ENCODE data around the gene DLK1.

DLK1 gene

GRCh38 chr14:100695423-100695738 is 31.3 kb upstream of the DLK1 start:
- TF ChIP-seq TAF1 (IDR thresholded peaks at IDR 0.05; ENCODE audit: low read depth) (no peak), TEAD4 (IDR thresholded peaks at IDR 0.05) (no peak), REST (IDR thresholded peaks at IDR 0.05; ENCODE audit: low read depth) (no peak), FOXM1 (IDR thresholded peaks at IDR 0.05; ENCODE audit: borderline replicate concordance, low read depth) (no peak), ZBTB7A (IDR thresholded peaks at IDR 0.05; ENCODE audit: low read depth) (no peak), NFIC (IDR thresholded peaks at IDR 0.05) (no peak), USF1 (IDR thresholded peaks at IDR 0.05) (no peak), YY1 (IDR thresholded peaks at IDR 0.05; ENCODE audit: low read depth) (no peak), RAD21 (IDR thresholded peaks at IDR 0.05; ENCODE audit: low read depth) (no peak), EGR1 (IDR thresholded peaks at IDR 0.05) (no peak), CEBPB (IDR thresholded peaks at IDR 0.05) (no peak), CREB1 (IDR thresholded peaks at IDR 0.05; ENCODE audit: low read depth) (no peak), EP300 (IDR thresholded peaks at IDR 0.05; ENCODE audit: borderline replicate concordance) (no peak), MAX (IDR thresholded peaks at IDR 0.05) (no peak)

- no peak for TF ChIP-seq MAX (IDR thresholded peaks at IDR 0.05)
- TF ChIP-seq CEBPB (IDR thresholded peaks at IDR 0.05), result no peak
Measured at GRCh38 chr14:100696008-100696407, 30.7 kb upstream of the DLK1 start.

GRCh38 chr14:100696590-100696989 is 30.1 kb upstream of the DLK1 start:
- TF ChIP-seq TAF1 (IDR thresholded peaks at IDR 0.05; ENCODE audit: low read depth) (no peak), EP300 (IDR thresholded peaks at IDR 0.05; ENCODE audit: borderline replicate concordance) (no peak), TCF12 (IDR thresholded peaks at IDR 0.05; ENCODE audit: low read depth) (no peak), REST (IDR thresholded peaks at IDR 0.05; ENCODE audit: low read depth) (no peak), NFIC (IDR thresholded peaks at IDR 0.05) (no peak), USF1 (IDR thresholded peaks at IDR 0.05) (no peak), FOXM1 (IDR thresholded peaks at IDR 0.05; ENCODE audit: borderline replicate concordance, low read depth) (no peak), CEBPB (IDR thresholded peaks at IDR 0.05) (no peak), CREB1 (IDR thresholded peaks at IDR 0.05; ENCODE audit: low read depth) (no peak), MAX (IDR thresholded peaks at IDR 0.05) (no peak), ZBTB7A (IDR thresholded peaks at IDR 0.05; ENCODE audit: low read depth) (no peak), RAD21 (IDR thresholded peaks at IDR 0.05; ENCODE audit: low read depth) (no peak), EGR1 (IDR thresholded peaks at IDR 0.05) (no peak), YY1 (IDR thresholded peaks at IDR 0.05; ENCODE audit: low read depth) (no peak), TEAD4 (IDR thresholded peaks at IDR 0.05) (no peak)

- TF ChIP-seq NFIC (IDR thresholded peaks at IDR 0.05) (no peak), YY1 (IDR thresholded peaks at IDR 0.05; ENCODE audit: low read depth) (no peak), CREB1 (IDR thresholded peaks at IDR 0.05; ENCODE audit: low read depth) (no peak), TAF1 (IDR thresholded peaks at IDR 0.05; ENCODE audit: low read depth) (no peak), EGR1 (IDR thresholded peaks at IDR 0.05) (no peak), MAX (IDR thresholded peaks at IDR 0.05) (no peak), TEAD4 (IDR thresholded peaks at IDR 0.05) (no peak), CEBPB (IDR thresholded peaks at IDR 0.05) (no peak), USF1 (IDR thresholded peaks at IDR 0.05) (no peak)
Measured at GRCh38 chr14:100698066-100698465, 28.6 kb upstream of the DLK1 start.

GRCh38 chr14:100698666-100699448 is 27.8 kb upstream of the DLK1 start:
- no peak for TF ChIP-seq YY1 (IDR thresholded peaks at IDR 0.05; ENCODE audit: low read depth)
- no peak for TF ChIP-seq CEBPB (IDR thresholded peaks at IDR 0.05)
- no peak for TF ChIP-seq EP300 (IDR thresholded peaks at IDR 0.05; ENCODE audit: borderline replicate concordance)
- no peak for TF ChIP-seq MAX (IDR thresholded peaks at IDR 0.05)
- TF ChIP-seq REST (IDR thresholded peaks at IDR 0.05; ENCODE audit: low read depth), result no peak
- no peak for TF ChIP-seq ZBTB7A (IDR thresholded peaks at IDR 0.05; ENCODE audit: low read depth)
- TF ChIP-seq FOXM1 (IDR thresholded peaks at IDR 0.05; ENCODE audit: borderline replicate concordance, low read depth), result no peak
